ENCODE measurements around the gene PPDPF.

- TF ChIP-seq, protein P1, sequence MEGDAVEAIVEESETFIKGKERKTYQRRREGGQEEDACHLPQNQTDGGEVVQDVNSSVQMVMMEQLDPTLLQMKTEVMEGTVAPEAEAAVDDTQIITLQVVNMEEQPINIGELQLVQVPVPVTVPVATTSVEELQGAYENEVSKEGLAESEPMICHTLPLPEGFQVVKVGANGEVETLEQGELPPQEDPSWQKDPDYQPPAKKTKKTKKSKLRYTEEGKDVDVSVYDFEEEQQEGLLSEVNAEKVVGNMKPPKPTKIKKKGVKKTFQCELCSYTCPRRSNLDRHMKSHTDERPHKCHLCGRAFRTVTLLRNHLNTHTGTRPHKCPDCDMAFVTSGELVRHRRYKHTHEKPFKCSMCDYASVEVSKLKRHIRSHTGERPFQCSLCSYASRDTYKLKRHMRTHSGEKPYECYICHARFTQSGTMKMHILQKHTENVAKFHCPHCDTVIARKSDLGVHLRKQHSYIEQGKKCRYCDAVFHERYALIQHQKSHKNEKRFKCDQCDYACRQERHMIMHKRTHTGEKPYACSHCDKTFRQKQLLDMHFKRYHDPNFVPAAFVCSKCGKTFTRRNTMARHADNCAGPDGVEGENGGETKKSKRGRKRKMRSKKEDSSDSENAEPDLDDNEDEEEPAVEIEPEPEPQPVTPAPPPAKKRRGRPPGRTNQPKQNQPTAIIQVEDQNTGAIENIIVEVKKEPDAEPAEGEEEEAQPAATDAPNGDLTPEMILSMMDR (IDR thresholded peaks at IDR 0.05) = no peak
- TF ChIP-seq POLR2A (IDR thresholded peaks at IDR 0.05) = no peak
Observed at GRCh38 chr20:63518946-63519667, 1.5 kb upstream of the PPDPF start.
